Gastrocnemius medialis (tissue), 4 donors: ENCODE measurements around the gene FAT4. TPM values are rescaled to one million over a fixed set of nuclear protein-coding genes. Genes with fewer than 3 reads are reported as not detected.

ENCODE experiments used
- ATAC-seq, 2 donors: fragments of 150-250 bp; one replicate each; pipeline ENCODE4 v1.9.1; 2016
- DNase-seq, 2 donors: peaks; one replicate each; pipeline ENCODE4 v3.0.0-alpha.2; 2019
- H3K27ac ChIP-seq, 4 donors: fragments of 200-600 bp; sonication (generic); 1 replicate in 1 of 4; 2 replicates in 3 of 4; pipeline ENCODE4 v1.5.1; 2016 to 2018; ENCODE audit warnings: mild to moderate bottlenecking in 2 of 4, moderate library complexity in 1 of 4
- H3K27me3 ChIP-seq, 3 donors: fragments of 200-600 bp; sonication (generic) in 2 of 3; 1 replicate in 1 of 3; 2 replicates in 2 of 3; pipeline versions ENCODE4 v1.5.1 to v1.6.0; 2016 to 2019; ENCODE audit warnings: mild to moderate bottlenecking in 1 of 3, moderate library complexity in 1 of 3
- H3K36me3 ChIP-seq, 2 donors: fragments of 200-600 bp; sonication (generic) in 1 of 2; one replicate each; pipeline ENCODE4 v1.5.1; 2017 to 2018
- H3K4me1 ChIP-seq, 2 donors: fragments of 200-600 bp; sonication (generic) in 1 of 2; one replicate each; pipeline ENCODE4 v1.5.1; 2016 to 2017; ENCODE audit warnings: mild to moderate bottlenecking in 2 of 2
- H3K4me3 ChIP-seq, 4 donors: fragments of 200-600 bp; sonication (generic) in 3 of 4; 1 replicate in 1 of 4; 2 replicates in 3 of 4; pipeline ENCODE4 v1.5.1; 2016 to 2019; ENCODE audit warnings: mild to moderate bottlenecking in 2 of 4
- H3K9me3 ChIP-seq, 3 donors: fragments of 200-600 bp; sonication (generic) in 2 of 3; 1 replicate in 1 of 3; 2 replicates in 2 of 3; pipeline ENCODE4 v1.5.1; 2016 to 2019
- POLR2A ChIP-seq, 2 donors: fragments of 450-650 bp; IDR thresholded peaks; one replicate each; pipeline ENCODE4 v1.6.1; 2017; ENCODE audit warnings: antibody characterized with exemption in 2 of 2, mild to moderate bottlenecking in 2 of 2, moderate library complexity in 2 of 2
- in situ Hi-C, 4 donors: fragments of 200-750 bp; cut with MboI; loops; one replicate each; pipeline versions ENCODE4 v1.15.0 to v1.8.0; 2017; ENCODE audit warnings: low sequenced_read_pairs in 4 of 4
- intact Hi-C: fragments of 100-400 bp; cut with DNase I; formaldehyde crosslinking; loops from one replicate; pipeline ENCODE4 v1.15.1; 2023; ENCODE audit warnings: low total_unique reads
- total RNA-seq, 4 donors: library from RNA; depleted of rRNA; stranded (reverse); fragments of >200 nt; gene quantifications; one replicate each; pipeline versions ENCODE4 v1.1.0 to v1.2.3, GENCODE V29; 2016
- TF ChIP-seq, protein P1 (sequence below), 5 experiments: fragments of 450-650 bp in 3 of 5; fragments of 200-600 bp in 2 of 5; sonication (generic) in 2 of 5; IDR thresholded peaks in 4 of 5; conservative IDR thresholded peaks in 1 of 5; 1 replicate in 4 of 5; 2 replicates in 1 of 5; pipeline ENCODE4 v1.5.1; 2016 to 2019; ENCODE audit warnings: antibody characterized with exemption in 5 of 5, mild to moderate bottlenecking in 3 of 5, moderate library complexity in 3 of 5

FAT4 gene
- total RNA-seq, 4 donors from 2014 or later = 3.4 to 5.3 (median 3.9) TPM

DNA sequence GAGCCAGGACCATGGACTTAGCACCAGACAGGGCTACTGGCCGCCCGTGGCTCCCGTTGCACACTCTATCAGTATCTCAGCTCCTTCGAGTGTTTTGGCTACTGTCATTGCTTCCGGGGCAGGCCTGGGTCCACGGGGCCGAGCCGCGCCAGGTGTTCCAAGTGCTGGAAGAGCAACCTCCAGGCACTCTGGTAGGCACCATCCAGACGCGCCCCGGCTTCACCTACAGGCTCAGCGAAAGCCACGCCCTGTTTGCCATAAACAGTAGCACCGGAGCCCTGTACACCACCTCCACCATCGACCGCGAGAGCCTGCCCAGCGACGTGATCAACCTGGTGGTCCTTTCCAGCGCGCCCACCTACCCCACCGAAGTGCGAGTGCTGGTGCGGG is 1.6 kb downstream of the FAT4 start:
- TF ChIP-seq, protein P1, sequence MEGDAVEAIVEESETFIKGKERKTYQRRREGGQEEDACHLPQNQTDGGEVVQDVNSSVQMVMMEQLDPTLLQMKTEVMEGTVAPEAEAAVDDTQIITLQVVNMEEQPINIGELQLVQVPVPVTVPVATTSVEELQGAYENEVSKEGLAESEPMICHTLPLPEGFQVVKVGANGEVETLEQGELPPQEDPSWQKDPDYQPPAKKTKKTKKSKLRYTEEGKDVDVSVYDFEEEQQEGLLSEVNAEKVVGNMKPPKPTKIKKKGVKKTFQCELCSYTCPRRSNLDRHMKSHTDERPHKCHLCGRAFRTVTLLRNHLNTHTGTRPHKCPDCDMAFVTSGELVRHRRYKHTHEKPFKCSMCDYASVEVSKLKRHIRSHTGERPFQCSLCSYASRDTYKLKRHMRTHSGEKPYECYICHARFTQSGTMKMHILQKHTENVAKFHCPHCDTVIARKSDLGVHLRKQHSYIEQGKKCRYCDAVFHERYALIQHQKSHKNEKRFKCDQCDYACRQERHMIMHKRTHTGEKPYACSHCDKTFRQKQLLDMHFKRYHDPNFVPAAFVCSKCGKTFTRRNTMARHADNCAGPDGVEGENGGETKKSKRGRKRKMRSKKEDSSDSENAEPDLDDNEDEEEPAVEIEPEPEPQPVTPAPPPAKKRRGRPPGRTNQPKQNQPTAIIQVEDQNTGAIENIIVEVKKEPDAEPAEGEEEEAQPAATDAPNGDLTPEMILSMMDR (IDR thresholded peaks at IDR 0.05 in 4 of 5, conservative IDR thresholded peaks at IDR 0.05 in 1 of 5) = no peak
- no peak for TF ChIP-seq POLR2A (IDR thresholded peaks at IDR 0.05)
- no peaks in the 10 kb centered on the region for H3K36me3 ChIP-seq
- H3K27ac ChIP-seq = peak overlapping the region; percentile 80 to 88 (median 84)
- ATAC-seq (no peak), DNase-seq (peak; percentile 2 to 26)
- peak overlapping the region; percentile 72 to 96 (median 94) for H3K4me3 ChIP-seq
- H3K9me3 ChIP-seq = no peaks in the 10 kb centered on the region
- intact Hi-C loops = loop anchor here (5.0 kb wide), 1 partner anchor 116 kb away; no protein-coding TSS in a partner anchor
- in situ Hi-C loops = loop anchor here in 3 of 4 donors (10.0 to 25.0 kb wide), 3 partner anchors 421 to 1296 kb away; no protein-coding TSS in a partner anchor
- no peaks in the 10 kb centered on the region for H3K27me3 ChIP-seq
- H3K4me1 ChIP-seq = peaks cover 17 to 32% of the 10 kb centered on the region in 2 donors

DNA sequence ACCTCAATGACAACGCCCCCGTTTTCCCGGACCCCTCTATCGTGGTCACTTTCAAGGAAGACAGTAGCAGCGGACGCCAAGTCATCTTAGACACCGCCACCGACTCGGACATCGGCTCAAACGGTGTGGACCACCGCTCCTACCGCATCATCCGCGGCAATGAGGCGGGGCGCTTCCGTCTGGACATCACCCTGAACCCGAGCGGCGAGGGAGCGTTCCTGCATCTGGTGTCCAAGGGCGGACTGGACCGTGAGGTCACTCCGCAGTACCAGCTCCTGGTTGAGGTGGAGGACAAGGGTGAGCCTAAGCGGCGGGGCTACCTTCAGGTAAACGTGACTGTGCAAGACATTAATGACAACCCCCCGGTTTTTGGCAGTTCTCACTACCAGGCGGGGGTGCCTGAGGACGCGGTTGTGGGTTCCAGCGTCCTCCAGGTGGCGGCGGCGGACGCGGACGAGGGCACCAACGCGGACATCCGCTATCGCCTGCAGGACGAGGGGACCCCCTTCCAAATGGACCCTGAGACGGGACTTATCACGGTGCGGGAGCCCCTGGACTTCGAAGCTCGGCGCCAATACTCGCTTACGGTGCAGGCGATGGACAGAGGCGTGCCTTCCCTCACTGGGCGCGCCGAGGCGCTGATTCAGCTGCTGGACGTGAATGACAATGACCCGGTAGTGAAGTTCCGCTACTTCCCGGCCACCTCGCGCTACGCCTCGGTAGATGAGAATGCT is 2.2 kb downstream of the FAT4 start:
- DNase-seq (peak; percentile 2 to 23), ATAC-seq (no peak)
- Histone ChIP-seq H3K9me3 (no peaks in the 10 kb centered on the region), H3K4me1 (peaks cover 22 to 32% of the 10 kb centered on the region in 2 donors), H3K27me3 (no peaks in the 10 kb centered on the region), H3K4me3 (peak overlapping the region; percentile 72 to 96 (median 94)), H3K36me3 (no peaks in the 10 kb centered on the region), H3K27ac (peak overlapping the region; percentile 80 to 88 (median 84))
- intact Hi-C loops (loop anchor here (5.0 kb wide), 1 partner anchor 115 kb away; no protein-coding TSS in a partner anchor), in situ Hi-C loops (loop anchor here in 3 of 4 donors (10.0 to 25.0 kb wide), 3 partner anchors 420 to 1295 kb away; no protein-coding TSS in a partner anchor)
- TF ChIP-seq, protein P1 (IDR thresholded peaks at IDR 0.05 in 4 of 5, conservative IDR thresholded peaks at IDR 0.05 in 1 of 5) = no peak
- no peak for TF ChIP-seq POLR2A (IDR thresholded peaks at IDR 0.05)

DNA sequence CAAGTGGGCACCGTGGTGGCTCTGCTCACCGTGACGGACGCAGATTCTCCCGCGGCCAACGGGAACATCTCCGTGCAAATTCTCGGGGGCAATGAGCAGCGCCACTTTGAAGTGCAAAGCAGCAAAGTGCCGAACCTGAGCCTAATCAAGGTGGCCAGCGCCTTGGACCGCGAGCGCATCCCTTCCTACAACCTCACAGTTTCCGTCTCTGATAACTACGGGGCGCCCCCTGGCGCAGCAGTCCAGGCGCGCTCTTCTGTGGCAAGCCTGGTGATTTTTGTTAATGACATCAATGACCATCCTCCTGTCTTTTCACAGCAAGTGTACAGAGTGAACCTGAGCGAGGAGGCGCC is 2.7 kb downstream of the FAT4 start:
- Histone ChIP-seq H3K36me3 (no peaks in the 10 kb centered on the region), H3K9me3 (no peaks in the 10 kb centered on the region), H3K27ac (peak overlapping the region in 2 of 4 donors; percentile 83 to 88), H3K4me1 (peaks cover 28 to 36% of the 10 kb centered on the region in 2 donors), H3K27me3 (no peaks in the 10 kb centered on the region), H3K4me3 (peak overlapping the region; percentile 72 to 96 (median 94))
- TF ChIP-seq, protein P1 (IDR thresholded peaks at IDR 0.05 in 4 of 5, conservative IDR thresholded peaks at IDR 0.05 in 1 of 5) = no peak
- TF ChIP-seq POLR2A (IDR thresholded peaks at IDR 0.05) = no peak
- ATAC-seq = no peak
- intact Hi-C loops = loop anchor here (5.0 kb wide), 1 partner anchor 115 kb away; no protein-coding TSS in a partner anchor
- peak in 1 of 2 donors; percentile 14 for DNase-seq
- in situ Hi-C loops = loop anchor here in 3 of 4 donors (10.0 to 25.0 kb wide), 3 partner anchors 420 to 1295 kb away; no protein-coding TSS in a partner anchor

DNA sequence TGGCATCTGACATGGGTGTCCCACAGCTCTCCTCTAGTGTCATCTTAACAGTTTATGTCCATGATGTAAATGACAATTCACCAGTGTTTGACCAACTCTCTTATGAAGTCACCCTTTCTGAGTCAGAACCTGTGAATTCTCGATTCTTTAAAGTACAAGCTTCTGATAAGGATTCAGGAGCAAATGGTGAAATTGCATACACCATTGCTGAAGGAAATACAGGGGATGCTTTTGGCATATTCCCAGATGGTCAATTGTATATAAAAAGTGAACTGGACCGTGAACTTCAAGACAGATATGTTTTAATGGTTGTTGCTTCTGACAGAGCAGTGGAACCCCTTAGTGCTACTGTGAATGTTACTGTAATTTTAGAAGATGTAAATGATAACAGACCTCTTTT is 4.6 kb downstream of the FAT4 start:
- intact Hi-C loops = loop anchor here (5.0 kb wide), 1 partner anchor 113 kb away; no protein-coding TSS in a partner anchor
- peaks cover 38 to 42% of the 10 kb centered on the region in 2 donors for H3K4me1 ChIP-seq
- ATAC-seq (no peak), DNase-seq (no peak)
- no peak for TF ChIP-seq POLR2A (IDR thresholded peaks at IDR 0.05)
- TF ChIP-seq, protein P1 (IDR thresholded peaks at IDR 0.05 in 4 of 5, conservative IDR thresholded peaks at IDR 0.05 in 1 of 5) = no peak
- no peaks in the 10 kb centered on the region for H3K27me3 ChIP-seq
- in situ Hi-C loops = loop anchor here in 3 of 4 donors (10.0 to 25.0 kb wide), 3 partner anchors 418 to 1293 kb away; no protein-coding TSS in a partner anchor
- no peak overlapping the region for H3K27ac ChIP-seq
- H3K4me3 ChIP-seq = no peak overlapping the region
- no peaks in the 10 kb centered on the region for H3K9me3 ChIP-seq
- H3K36me3 ChIP-seq = no peaks in the 10 kb centered on the region
